ENCODE results near the gene APELA. TPM values are rescaled to one million over a fixed set of nuclear protein-coding genes. Genes with fewer than 3 reads are reported as not detected.

APELA gene
- total RNA-seq, 2 donors from 2014 or later: not detected

DNA sequence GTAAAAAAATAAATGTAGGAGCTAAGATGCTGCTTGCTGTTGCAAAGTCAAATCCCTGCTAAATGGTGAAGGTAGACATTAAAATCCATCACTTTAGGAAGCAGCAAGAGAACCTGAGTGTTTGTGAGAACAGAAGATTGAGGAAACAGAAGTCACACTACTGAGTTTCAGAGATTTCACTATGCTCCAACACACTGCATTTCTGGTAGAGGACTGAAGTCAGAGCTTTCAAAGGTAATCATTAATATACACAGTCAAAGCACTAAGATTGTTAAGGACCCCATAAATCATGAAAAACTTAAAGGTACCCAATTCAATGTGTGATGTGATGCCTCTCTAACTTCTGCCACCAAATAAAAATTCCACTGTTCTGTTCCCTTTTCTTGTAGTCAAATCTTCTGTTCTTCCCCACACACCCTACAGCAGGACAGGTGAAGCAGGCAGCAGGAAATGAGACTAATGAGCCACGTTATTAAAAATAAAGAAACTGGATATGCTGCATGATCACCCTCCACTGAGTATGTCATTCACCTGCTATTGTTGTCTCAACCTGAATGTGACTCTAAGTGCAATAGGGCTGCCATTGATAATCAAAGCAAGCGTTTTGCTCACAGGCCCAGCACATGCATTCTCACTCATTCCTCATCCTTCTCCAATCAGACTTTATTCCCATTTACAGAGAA lies 28.9 kb upstream of the APELA start:
- no peak for TF ChIP-seq CTCF (IDR thresholded peaks at IDR 0.05)
- TF ChIP-seq POLR2A (IDR thresholded peaks at IDR 0.05): no peak
- WGBS, 2 donors: 33 to 53% methylated on average over 2 of the region's 2 CpGs
- ATAC-seq: no peak

DNA sequence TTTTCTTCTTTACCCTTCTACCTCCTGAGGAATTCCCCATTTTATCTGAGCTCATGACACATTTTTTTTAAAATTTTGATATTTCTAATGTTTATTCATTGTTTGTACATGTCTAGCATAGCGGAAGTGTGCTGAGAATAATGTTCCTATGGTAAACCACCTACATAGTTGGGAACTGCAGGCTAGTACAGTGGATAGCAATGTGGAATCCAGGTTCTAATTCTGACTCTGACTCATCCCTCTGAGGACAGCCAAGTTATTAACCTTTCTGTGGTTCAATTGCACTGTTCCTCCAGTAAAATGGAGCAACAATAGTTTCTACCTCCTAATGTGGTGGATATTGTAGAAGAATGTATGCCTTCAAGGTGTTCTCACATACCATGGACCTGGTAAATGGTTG lies 20.6 kb upstream of the APELA start:
- no peaks in the 10 kb centered on the region for H3K36me3 ChIP-seq (replicated peaks in 1 of 2; ENCODE audit: insufficient read depth in 1 of 2, low read depth in 2 of 2)
- no peak for DNase-seq
- H3K27me3 ChIP-seq: no peaks in the 10 kb centered on the region
- TF ChIP-seq CTCF (IDR thresholded peaks at IDR 0.05) (no peak), POLR2A (IDR thresholded peaks at IDR 0.05) (no peak)
- no peak overlapping the region for H3K4me3 ChIP-seq
- H3K4me1 ChIP-seq: no peaks in the 10 kb centered on the region
- H3K27ac ChIP-seq: no peak overlapping the region
- no peak for ATAC-seq
- no peaks in the 10 kb centered on the region for H3K9me3 ChIP-seq
- WGBS, 2 donors: 59 to 82% methylated on average over 1 of the region's 1 CpG
- intact Hi-C loops (cut with DNase I): no loop called here

More for the DNA sequence above, 28.9 kb upstream of the APELA start:
- intact Hi-C loops (cut with DNase I): no loop called here
- Histone ChIP-seq H3K36me3 (replicated peaks in 1 of 2; ENCODE audit: insufficient read depth in 1 of 2, low read depth in 2 of 2) (no peaks in the 10 kb centered on the region), H3K27ac (no peak overlapping the region), H3K9me3 (no peaks in the 10 kb centered on the region), H3K4me3 (no peak overlapping the region), H3K27me3 (no peaks in the 10 kb centered on the region), H3K4me1 (no peaks in the 10 kb centered on the region)
- DNase-seq: no peak

DNA sequence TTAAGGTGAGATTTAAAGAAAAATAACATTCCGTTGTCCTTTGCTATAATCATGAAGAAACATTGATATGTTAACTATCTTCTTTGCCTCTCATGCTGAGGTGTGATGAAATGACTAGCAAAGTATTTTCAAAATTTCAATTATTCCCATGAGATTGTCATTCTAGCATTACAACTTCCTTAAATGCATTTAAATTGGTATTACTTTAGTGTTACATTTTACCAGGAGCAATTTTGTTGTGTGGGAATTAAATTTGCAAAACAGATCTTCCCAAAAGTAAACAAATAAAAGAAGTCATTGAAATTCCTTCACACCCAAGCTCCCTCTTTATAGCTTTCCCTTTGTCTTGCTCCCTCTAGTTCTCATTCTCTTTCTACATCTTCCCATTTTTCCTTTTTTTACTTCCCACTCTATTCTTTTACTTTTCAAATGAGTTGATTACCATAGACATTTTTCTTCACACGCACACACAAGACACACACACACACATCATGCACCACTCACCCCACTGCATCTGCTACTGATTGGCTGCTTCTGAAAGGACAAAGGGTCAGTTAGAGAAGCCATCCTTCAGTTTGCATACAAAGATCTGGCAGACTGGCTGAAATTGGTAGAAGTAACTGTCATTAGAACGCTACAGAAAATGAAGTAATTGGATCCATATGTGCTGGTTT lies 10.0 kb upstream of the APELA start:
- no peak overlapping the region for H3K4me3 ChIP-seq
- no peak for TF ChIP-seq CTCF (IDR thresholded peaks at IDR 0.05)
- TF ChIP-seq POLR2A (IDR thresholded peaks at IDR 0.05): no peak
- DNase-seq: no peak
- H3K36me3 ChIP-seq (replicated peaks in 1 of 2; ENCODE audit: insufficient read depth in 1 of 2, low read depth in 2 of 2): no peaks in the 10 kb centered on the region
- no peak for ATAC-seq
- H3K27ac ChIP-seq: no peak overlapping the region
- 17 to 27% methylated on average over 3 of the region's 3 CpGs for WGBS, 2 donors
- intact Hi-C loops (cut with DNase I): no loop called here
- no peaks in the 10 kb centered on the region for H3K27me3 ChIP-seq
- H3K4me1 ChIP-seq: no peaks in the 10 kb centered on the region
- no peaks in the 10 kb centered on the region for H3K9me3 ChIP-seq

- no peaks in the 10 kb centered on the region for H3K27me3 ChIP-seq
- no peak overlapping the region for H3K27ac ChIP-seq
- TF ChIP-seq CTCF (IDR thresholded peaks at IDR 0.05): no peak
- TF ChIP-seq POLR2A (IDR thresholded peaks at IDR 0.05): no peak
- 84 to 88% methylated on average over 4 of the region's 4 CpGs for WGBS, 2 donors
- H3K36me3 ChIP-seq (replicated peaks in 1 of 2; ENCODE audit: insufficient read depth in 1 of 2, low read depth in 2 of 2): no peaks in the 10 kb centered on the region
- no peaks in the 10 kb centered on the region for H3K9me3 ChIP-seq
- DNase-seq (no peak), ATAC-seq (no peak)
- H3K4me3 ChIP-seq: no peak overlapping the region
- intact Hi-C loops (cut with DNase I): no loop called here
- H3K4me1 ChIP-seq: no peaks in the 10 kb centered on the region
These were observed 5.3 kb upstream of the APELA start for GRCh38 chr4:164871673-164872072.

DNA sequence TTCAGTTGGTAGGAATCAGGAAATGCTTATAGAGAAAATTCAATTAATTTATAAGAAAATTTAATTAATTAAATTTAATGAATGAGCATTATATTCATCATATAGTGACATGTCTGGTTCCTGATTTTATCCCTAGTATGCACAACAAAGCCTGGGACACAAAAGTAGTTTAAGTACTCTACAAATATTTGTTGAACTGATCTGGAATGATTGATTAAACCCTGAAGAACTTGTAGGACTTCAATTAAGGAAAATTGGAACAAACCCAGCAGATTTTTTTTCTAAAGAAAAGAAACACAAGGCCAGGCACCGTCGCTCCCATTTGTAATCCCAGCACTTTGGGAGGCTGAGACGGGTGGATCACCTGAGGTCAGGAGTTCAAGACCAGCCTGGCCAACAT lies 4.5 kb upstream of the APELA start:
- Histone ChIP-seq H3K4me3 (no peak overlapping the region), H3K36me3 (replicated peaks in 1 of 2; ENCODE audit: insufficient read depth in 1 of 2, low read depth in 2 of 2) (no peaks in the 10 kb centered on the region), H3K4me1 (no peaks in the 10 kb centered on the region), H3K9me3 (no peaks in the 10 kb centered on the region), H3K27me3 (no peaks in the 10 kb centered on the region), H3K27ac (no peak overlapping the region)
- no peak for DNase-seq
- intact Hi-C loops (cut with DNase I): no loop called here
- no peak for TF ChIP-seq CTCF (IDR thresholded peaks at IDR 0.05)
- no peak for TF ChIP-seq POLR2A (IDR thresholded peaks at IDR 0.05)
- ATAC-seq: no peak
- WGBS, 2 donors: 20 to 30% methylated on average over 3 of the region's 3 CpGs

Measured in body of pancreas (tissue), 4 donors.